SK-N-SH treated with all-trans-retinoic acid at 6 μM for 48 hours (cell line): ENCODE results near the gene P2RY8.

Source experiments
- ESRRG ChIP-seq: fragments of 250-450 bp; sonication (Bioruptor Pico); IDR thresholded peaks from 2 replicates; pipeline ENCODE4 v1.6.1; 2021; ENCODE audit warnings: mild to moderate bottlenecking
- RARB ChIP-seq: fragments of 250-450 bp; sonication (Bioruptor Pico); IDR thresholded peaks from 2 replicates; pipeline ENCODE4 v1.8.0; 2021; ENCODE audit warnings: mild to moderate bottlenecking, moderate library complexity
- TCF4 ChIP-seq: fragments of 250-450 bp; sonication (Bioruptor Pico); IDR thresholded peaks from 2 replicates; pipeline ENCODE4 v1.8.0; 2021; ENCODE audit warnings: mild to moderate bottlenecking, moderate library complexity, borderline replicate concordance
- TOX ChIP-seq: fragments of 250-450 bp; sonication (Bioruptor Pico); IDR thresholded peaks from 2 replicates; pipeline ENCODE4 v1.8.0; 2021; ENCODE audit warnings: mild to moderate bottlenecking, moderate library complexity, borderline replicate concordance
- ZC3H10 ChIP-seq: fragments of 250-450 bp; sonication (Bioruptor Pico); IDR thresholded peaks from 2 replicates; pipeline ENCODE4 v1.5.1; 2021; ENCODE audit warnings: mild to moderate bottlenecking, moderate library complexity
- ZFP30 ChIP-seq: fragments of 450-650 bp; formaldehyde crosslinking; IDR thresholded peaks from 2 replicates; pipeline ENCODE4 v1.5.0; 2022; ENCODE audit warnings: mild to moderate bottlenecking, moderate library complexity
- ZNF70 ChIP-seq: fragments of 450-650 bp; formaldehyde crosslinking; IDR thresholded peaks from 2 replicates; pipeline ENCODE4 v1.5.0; 2020; ENCODE audit warnings: mild to moderate bottlenecking, moderate library complexity
- TF ChIP-seq, protein P1 (sequence below): fragments of 250-450 bp; sonication (Bioruptor Pico); IDR thresholded peaks from 2 replicates; pipeline ENCODE4 v1.5.1; 2020; ENCODE audit warnings: low read depth, mild to moderate bottlenecking, moderate library complexity

DNA sequence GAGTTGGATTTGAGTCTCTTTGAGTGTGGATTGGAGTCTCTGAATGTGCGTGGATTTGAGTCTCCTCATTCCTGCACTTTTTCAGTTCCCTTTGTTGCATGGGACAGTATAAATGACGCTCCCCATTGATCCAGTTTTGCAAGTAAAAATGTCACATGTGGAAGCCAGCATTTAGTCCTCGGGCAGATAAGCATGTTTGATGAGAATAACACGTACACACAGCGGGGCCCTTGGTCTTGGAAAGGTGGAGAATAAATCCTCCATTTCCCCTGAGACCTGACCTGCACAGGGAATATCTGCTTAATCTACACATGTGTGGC is 8.1 kb downstream of the P2RY8 start:
- TF ChIP-seq TCF4 (CRISPR knock-in tag), result no peak
- no peak for TF ChIP-seq ESRRG (CRISPR knock-in tag)
- TF ChIP-seq RARB (CRISPR knock-in tag), result no peak
- no peak for TF ChIP-seq ZC3H10 (CRISPR knock-in tag)
- no peak for TF ChIP-seq ZNF70 (CRISPR knock-in tag)
- no peak for TF ChIP-seq ZFP30 (CRISPR knock-in tag)
- no peak for TF ChIP-seq TOX
- TF ChIP-seq, protein P1, sequence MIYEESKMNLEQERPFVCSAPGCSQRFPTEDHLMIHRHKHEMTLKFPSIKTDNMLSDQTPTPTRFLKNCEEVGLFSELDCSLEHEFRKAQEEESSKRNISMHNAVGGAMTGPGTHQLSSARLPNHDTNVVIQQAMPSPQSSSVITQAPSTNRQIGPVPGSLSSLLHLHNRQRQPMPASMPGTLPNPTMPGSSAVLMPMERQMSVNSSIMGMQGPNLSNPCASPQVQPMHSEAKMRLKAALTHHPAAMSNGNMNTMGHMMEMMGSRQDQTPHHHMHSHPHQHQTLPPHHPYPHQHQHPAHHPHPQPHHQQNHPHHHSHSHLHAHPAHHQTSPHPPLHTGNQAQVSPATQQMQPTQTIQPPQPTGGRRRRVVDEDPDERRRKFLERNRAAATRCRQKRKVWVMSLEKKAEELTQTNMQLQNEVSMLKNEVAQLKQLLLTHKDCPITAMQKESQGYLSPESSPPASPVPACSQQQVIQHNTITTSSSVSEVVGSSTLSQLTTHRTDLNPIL (CRISPR knock-in tag), result no peak
